IMR-90 (cell line): ENCODE measurements around the gene TMEM161B. TPM values are rescaled to one million over a fixed set of nuclear protein-coding genes. Genes with fewer than 3 reads are reported as not detected.

Experiments
- ATAC-seq: fragments of 200-7000 bp; cut with Tn5 transposase; 2 replicates; pipeline ENCODE4 v1.9.1; 2020; ENCODE audit warnings: low read depth, mild to moderate bottlenecking, moderate library complexity
- BruUV-seq: library from RNA; stranded (reverse); fragments of 400-500 nt; replicated peaks from 2 replicates; lab custom pipeline; 2021; lab: Mats Ljungman, UMichigan
- CTCF ChIA-PET: fragments of 300-600 bp; formaldehyde crosslinking; extraction: SDS; loops from one replicate; lab custom pipeline; 2021; ENCODE audit warnings: antibody characterized with exemption; lab: Yijun Ruan, JAX
- POLR2A ChIA-PET: fragments of 300-600 bp; sonication (Branson Sonifier 250); formaldehyde crosslinking; loops from one replicate; lab custom pipeline; 2022; ENCODE audit warnings: antibody characterized with exemption; ENCODE audit not compliant: unreplicated experiment; lab: Charles Lee
- DNase-seq: peaks from one replicate; pipeline ENCODE4 v3.0.0; 2013
- H2AFZ ChIP-seq: replicated peaks from 2 replicates; pipeline ENCODE3; 2013; ENCODE audit warnings: low read length, mild to moderate bottlenecking; ENCODE audit not compliant: poor library complexity
- H2AK5ac ChIP-seq: 2 replicates; pipeline ENCODE4 v1.6.1; 2013; ENCODE audit warnings: low read depth, low read length, inconsistent platforms
- H2AK9ac ChIP-seq: replicated peaks from 2 replicates; pipeline ENCODE3; 2013; ENCODE audit warnings: mild to moderate bottlenecking, low read depth, low read length, moderate library complexity; ENCODE audit not compliant: poor library complexity
- H2BK120ac ChIP-seq: 2 replicates; pipeline ENCODE4 v1.6.1; 2013; ENCODE audit warnings: low read depth, low read length, inconsistent platforms
- H2BK15ac ChIP-seq: 3 replicates; pipeline ENCODE4 v1.6.1; 2013; ENCODE audit warnings: low read depth, low read length, inconsistent platforms
- H2BK20ac ChIP-seq: 2 replicates; pipeline ENCODE4 v1.6.1; 2013; ENCODE audit warnings: low read depth, mild to moderate bottlenecking, inconsistent platforms, low read length, moderate library complexity
- H2BK5ac ChIP-seq: 2 replicates; pipeline ENCODE4 v1.6.1; 2013; ENCODE audit warnings: mild to moderate bottlenecking, low read depth, low read length, inconsistent platforms; ENCODE audit not compliant: poor library complexity, severe bottlenecking
- H3K14ac ChIP-seq: replicated peaks from 2 replicates; pipeline ENCODE4 v1.6.1; 2013; ENCODE audit warnings: low read depth, low read length, inconsistent platforms
- H3K18ac ChIP-seq: 2 replicates; pipeline ENCODE4 v1.6.1; 2013; ENCODE audit warnings: low read depth, low read length, control low read depth
- H3K23ac ChIP-seq: 2 replicates; pipeline ENCODE4 v1.6.1; 2013; ENCODE audit warnings: low read depth, low read length, inconsistent platforms
- H3K27ac ChIP-seq: 2 replicates; pipeline ENCODE4 v1.5.1; 2013; ENCODE audit warnings: mild to moderate bottlenecking, control low read depth, low read length; ENCODE audit not compliant: insufficient read depth
- H3K27me3 ChIP-seq: 2 replicates; pipeline ENCODE4 v1.6.1; 2013; ENCODE audit warnings: low read length; ENCODE audit not compliant: control insufficient read depth, insufficient read depth
- H3K36me3 ChIP-seq: 2 replicates; pipeline ENCODE4 v1.6.1; 2013; ENCODE audit warnings: low read length, mixed read lengths; ENCODE audit not compliant: control insufficient read depth, insufficient read depth
- H3K4ac ChIP-seq: 2 replicates; pipeline ENCODE4 v1.6.1; 2013; ENCODE audit warnings: low read depth, low read length, inconsistent platforms
- H3K4me1 ChIP-seq: 2 replicates; pipeline ENCODE4 v1.6.1; 2013; ENCODE audit warnings: low read length, mixed read lengths; ENCODE audit not compliant: control insufficient read depth, insufficient read depth
- H3K4me2 ChIP-seq: 2 replicates; pipeline ENCODE4 v1.6.1; 2013; ENCODE audit warnings: low read depth, mild to moderate bottlenecking, control low read depth, low read length, moderate library complexity
- H3K4me3 ChIP-seq: 2 replicates; pipeline ENCODE4 v1.5.1; 2013; ENCODE audit warnings: low read depth, mild to moderate bottlenecking, control low read depth, low read length, moderate library complexity; ENCODE audit not compliant: insufficient read depth
- H3K56ac ChIP-seq: 2 replicates; pipeline ENCODE4 v1.6.1; 2013; ENCODE audit warnings: low read length, inconsistent platforms; ENCODE audit not compliant: insufficient read depth; ENCODE audit errors: extremely low read depth
- H3K79me1 ChIP-seq, 2 experiments: 2 replicates each; pipeline ENCODE4 v1.6.1; 2013; ENCODE audit warnings: low read length in 2 of 2, inconsistent platforms in 1 of 2, low read depth in 1 of 2
- H3K9ac ChIP-seq: 2 replicates; pipeline ENCODE4 v1.6.1; 2013; ENCODE audit warnings: low read depth, low read length, control low read depth
- H3K9me1 ChIP-seq: 2 replicates; pipeline ENCODE4 v1.6.1; 2013; ENCODE audit warnings: low read length, inconsistent platforms; ENCODE audit not compliant: insufficient read depth
- H3K9me3 ChIP-seq: 2 replicates; pipeline ENCODE4 v1.6.1; 2013; ENCODE audit warnings: low read length; ENCODE audit not compliant: control insufficient read depth, insufficient read depth
- H4K20me1 ChIP-seq: 2 replicates; pipeline ENCODE4 v1.6.1; 2013; ENCODE audit warnings: low read length, inconsistent platforms; ENCODE audit not compliant: insufficient read depth
- H4K5ac ChIP-seq: 2 replicates; pipeline ENCODE4 v1.6.1; 2013; ENCODE audit warnings: mild to moderate bottlenecking, low read depth, low read length, control low read depth
- H4K8ac ChIP-seq, 2 experiments: 2 replicates each; pipeline ENCODE4 v1.6.1; 2013; ENCODE audit warnings: low read depth in 2 of 2, low read length in 2 of 2, control low read depth in 1 of 2, inconsistent platforms in 1 of 2
- H4K91ac ChIP-seq: 2 replicates; pipeline ENCODE4 v1.6.1; 2013; ENCODE audit warnings: low read depth, low read length, inconsistent platforms; ENCODE audit not compliant: insufficient read depth
- CTCF ChIP-seq: conservative IDR thresholded peaks from 2 replicates; pipeline ENCODE4 v1.5.1; 2012; ENCODE audit warnings: mild to moderate bottlenecking, low read depth, low read length, improper control_type of control experiment
- ELK1 ChIP-seq: fragments of 150-350 bp; IDR thresholded peaks from 2 replicates; pipeline ENCODE4 v1.6.1; 2016; ENCODE audit warnings: low read depth, mild to moderate bottlenecking, low read length, moderate library complexity, borderline replicate concordance
- FOS ChIP-seq: fragments of 150-350 bp; IDR thresholded peaks from 2 replicates; pipeline ENCODE4 v1.6.1; 2016; ENCODE audit warnings: low read depth, low read length
- MXI1 ChIP-seq: IDR thresholded peaks from 2 replicates; pipeline ENCODE4 v1.6.1; 2012; ENCODE audit warnings: low read depth, mild to moderate bottlenecking, low read length, moderate library complexity, borderline replicate concordance
- NFE2L2 ChIP-seq: fragments of 150-350 bp; IDR thresholded peaks from 2 replicates; pipeline ENCODE4 v1.6.1; 2016; ENCODE audit warnings: low read depth, mild to moderate bottlenecking, low read length
- RCOR1 ChIP-seq: IDR thresholded peaks from 2 replicates; pipeline ENCODE4 v1.6.1; 2012; ENCODE audit warnings: mild to moderate bottlenecking, low read length, improper control_type of control experiment; ENCODE audit not compliant: insufficient replicate concordance
- RFX5 ChIP-seq: IDR thresholded peaks from 2 replicates; pipeline ENCODE4 v1.8.0; 2012; ENCODE audit warnings: low read depth, mild to moderate bottlenecking, low read length, moderate library complexity
- SMC3 ChIP-seq: fragments of 150-350 bp; IDR thresholded peaks from 2 replicates; pipeline ENCODE4 v1.6.1; 2016; ENCODE audit warnings: low read depth, mild to moderate bottlenecking, antibody characterized with exemption, low read length, moderate library complexity
- dilution Hi-C: fragments of 300-500 bp; cut with HindIII; formaldehyde crosslinking; loops from one replicate; pipeline ENCODE4 v1.14.3; 2018; ENCODE audit warnings: low sequenced_read_pairs; ENCODE audit not compliant: unreplicated experiment
- in situ Hi-C: fragments of 300-500 bp; cut with MboI; formaldehyde crosslinking; loops from 3 replicates; pipeline ENCODE4 v1.14.3; 2019; ENCODE audit warnings: low sequenced_read_pairs, inconsistent platforms, mixed read lengths
- intact Hi-C: fragments of 100-400 bp; cut with micrococcal nuclease; formaldehyde crosslinking; loops from 2 replicates; pipeline ENCODE4 v1.10.0; 2022
- polyA plus RNA-seq, 3 experiments: library from polyadenylated mRNA; depleted of rRNA; stranded (reverse); fragments of >200 nt; gene quantifications; 2 replicates each; pipeline ENCODE4 v1.2.3, GENCODE V29; 2012; ENCODE audit warnings: low replicate concordance in 1 of 3
- total RNA-seq: library from RNA; depleted of rRNA; stranded (reverse); fragments of >200 nt; gene quantifications from 2 replicates; pipeline ENCODE4 v1.2.3, GENCODE V29; 2012

Gene TMEM161B
- total and polyA plus RNA-seq, 2 of the 4 experiments (the other 2 are of a cell fraction): 7.4 to 9.3 TPM

- Histone ChIP-seq H3K14ac (no peak overlapping the region), H4K8ac (no peak overlapping the region), H2AK9ac (no peak overlapping the region), H3K9ac (no peak overlapping the region), H2BK5ac (no peak overlapping the region), H3K27ac (no peak overlapping the region), H2BK120ac (no peak overlapping the region), H3K18ac (no peak overlapping the region), H3K23ac (no peak overlapping the region), H2BK15ac (no peak overlapping the region), H4K5ac (no peak overlapping the region), H2AFZ (no peak overlapping the region), H2AK5ac (no peak overlapping the region), H3K36me3 (peaks cover 5% of the 10 kb centered on the region; the same call in 1 of the 2 replicates), H3K9me3 (no peaks in the 10 kb centered on the region), H3K79me1 (peaks cover 3 to 4% of the 10 kb centered on the region in 2 experiments; a peak in 3 of 4 replicates), H3K27me3 (no peaks in the 10 kb centered on the region), H4K91ac (no peak overlapping the region), H4K20me1 (no peaks in the 10 kb centered on the region), H3K4me3 (no peak overlapping the region), H3K56ac (no peak overlapping the region), H2BK20ac (no peak overlapping the region), H3K9me1 (no peaks in the 10 kb centered on the region), H3K4me1 (no peaks in the 10 kb centered on the region; the same call in 1 of the 2 replicates), H3K4me2 (no peak overlapping the region), H3K4ac (no peak overlapping the region)
- BruUV-seq: no TSS peak
- POLR2A ChIA-PET: no interaction called here
- no peak for ATAC-seq
- in situ Hi-C loops: no loop called here
- no peak for DNase-seq
- TF ChIP-seq ELK1: no peak
- TF ChIP-seq RFX5: no peak
- no peak for TF ChIP-seq MXI1
- TF ChIP-seq NFE2L2: no peak
- TF ChIP-seq FOS: no peak
- no peak for TF ChIP-seq RCOR1
- no peak for TF ChIP-seq SMC3
- TF ChIP-seq CTCF: no peak
- CTCF ChIA-PET: no interaction called here
- dilution Hi-C loops: no loop called here
- intact Hi-C loops: no loop called here
Measured at GRCh38 chr5:88275581-88275980, 6.9 kb upstream of the TMEM161B start.
